Cerebellar nuclear complex (tissue), 1 donor: ENCODE measurements around the gene EFNA5.

Experiments used
- DNase-seq, 2 experiments: peaks; one replicate each; lab custom pipeline; 2025; lab: John Stamatoyannopoulos, UW

EFNA5 gene

GRCh38 chr5:107670932-107671741, at the start of gene EFNA5:
EFNA5 (minus strand) TSS chr5:107670937.
- DNase-seq, result no peak

- DNase-seq, result no peak
These were observed 48.4 kb upstream of the EFNA5 start for GRCh38 chr5:107719034-107719606.

DNA sequence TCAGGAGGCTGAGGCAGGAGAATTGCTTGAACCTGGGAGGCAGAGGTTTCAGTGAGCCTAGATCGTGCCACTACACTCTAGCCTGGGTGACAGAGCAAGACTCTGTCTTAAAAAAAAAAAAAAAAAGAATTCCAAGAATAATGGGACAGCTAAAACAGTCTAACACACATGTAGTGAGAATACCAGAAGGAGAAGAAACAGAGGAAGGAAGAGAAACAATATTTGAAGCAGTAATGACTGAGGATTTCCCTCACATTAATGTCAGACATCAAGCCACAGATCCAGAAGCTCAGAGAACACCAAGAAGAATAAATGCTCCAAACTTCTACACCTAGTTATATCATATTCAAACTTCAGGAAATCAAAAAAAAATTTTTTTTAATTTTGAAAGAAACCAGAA, 47.1 kb upstream of the EFNA5 start:
- no peak for DNase-seq

GRCh38 chr5:107713228-107713627, 42.5 kb upstream of the EFNA5 start:
- no peak for DNase-seq

- DNase-seq, result no peak
These were observed 41.7 kb upstream of the EFNA5 start for GRCh38 chr5:107712359-107712870.

DNA sequence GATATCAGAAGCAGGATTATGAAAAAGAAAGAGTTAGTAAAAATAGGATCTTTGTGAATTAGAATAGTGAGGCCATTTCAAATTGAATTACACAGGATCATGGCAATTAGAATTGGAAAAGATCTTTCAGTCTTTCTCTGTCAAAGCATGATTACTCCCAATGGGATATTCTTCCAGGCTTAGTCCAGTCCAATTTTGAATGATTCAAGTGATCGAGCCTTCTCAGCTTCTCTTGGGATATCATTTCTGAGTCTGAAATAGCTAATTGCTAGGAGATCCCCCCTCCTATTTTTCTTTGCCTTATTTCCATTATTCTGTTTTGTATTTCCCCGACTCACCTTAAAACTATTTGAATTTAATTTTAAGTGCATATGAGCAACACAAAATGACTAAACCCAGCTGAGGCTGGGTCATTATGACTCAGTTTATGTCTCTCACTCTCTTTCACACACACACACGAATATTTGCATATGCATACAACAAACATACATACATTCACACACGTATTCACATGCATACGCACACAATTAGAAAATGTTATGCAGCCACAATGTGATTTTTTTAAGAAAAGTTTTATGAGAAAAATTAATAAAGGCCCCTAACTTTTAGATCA, 34.8 kb upstream of the EFNA5 start:
- DNase-seq, result no peak

- no peak for DNase-seq
These were observed 34.1 kb upstream of the EFNA5 start for GRCh38 chr5:107704681-107705401.

DNA sequence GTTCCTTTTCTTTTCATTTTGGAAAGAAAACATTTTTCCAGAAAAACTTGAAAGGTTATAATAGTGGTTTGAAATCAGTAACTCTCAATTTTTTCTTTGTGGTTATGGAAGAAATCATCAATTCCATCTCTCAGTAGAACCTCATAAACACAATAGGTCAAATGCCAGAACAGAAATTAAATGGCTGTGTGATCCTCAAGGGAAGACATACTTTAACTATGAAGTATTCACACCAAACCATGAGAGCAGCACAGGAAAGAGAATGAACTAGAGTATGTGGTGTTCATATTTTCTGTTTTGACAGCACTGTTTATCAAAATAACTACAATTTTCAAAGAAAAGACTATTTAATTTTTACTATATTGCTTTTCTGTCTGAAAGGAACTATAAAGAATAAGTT, 29.7 kb upstream of the EFNA5 start:
- no peak for DNase-seq

DNA sequence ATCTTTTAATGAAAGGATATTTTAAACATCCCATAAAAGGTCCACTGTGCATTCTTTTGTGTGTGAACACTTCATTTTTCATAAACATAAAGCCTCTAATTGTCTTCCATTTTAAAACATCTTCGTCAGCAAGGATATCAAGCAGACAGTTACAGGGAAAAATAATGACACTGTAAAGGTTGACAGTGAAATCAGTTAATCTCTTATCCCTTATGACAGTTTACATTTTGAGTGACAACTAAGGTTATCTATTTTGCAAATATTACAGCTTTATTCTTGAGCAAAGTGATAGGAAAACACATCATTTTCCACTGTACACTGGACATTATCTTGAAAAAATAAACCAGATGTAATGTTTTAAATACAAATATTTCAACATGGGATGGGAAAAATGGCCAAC, 28.7 kb upstream of the EFNA5 start:
- no peak for DNase-seq

- no peak for DNase-seq
These were observed 27.5 kb upstream of the EFNA5 start for GRCh38 chr5:107698286-107698685.

GRCh38 chr5:107696498-107696897, 25.8 kb upstream of the EFNA5 start:
- no peak for DNase-seq

GRCh38 chr5:107696080-107696479, 25.3 kb upstream of the EFNA5 start:
- no peak for DNase-seq

DNA sequence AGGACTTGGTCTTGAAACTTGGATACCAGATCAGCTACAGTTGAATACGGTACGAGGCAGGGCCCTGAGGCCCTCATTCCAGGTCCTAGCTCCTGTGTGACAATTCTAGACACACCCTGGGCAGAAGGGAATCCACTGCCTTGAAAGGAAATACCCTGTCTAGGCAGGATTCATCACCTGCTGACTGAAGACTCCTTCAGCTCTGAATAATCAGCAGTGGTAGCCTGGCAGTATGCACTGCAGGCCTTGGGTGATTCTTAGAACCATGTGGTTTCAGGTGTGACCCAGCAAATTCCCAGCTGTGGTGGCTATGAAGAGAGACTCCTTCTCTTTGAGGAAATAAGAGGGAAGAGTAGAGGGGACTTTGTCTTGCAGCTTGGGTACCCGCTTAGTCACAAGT, 17.2 kb upstream of the EFNA5 start:
- DNase-seq, result no peak

DNA sequence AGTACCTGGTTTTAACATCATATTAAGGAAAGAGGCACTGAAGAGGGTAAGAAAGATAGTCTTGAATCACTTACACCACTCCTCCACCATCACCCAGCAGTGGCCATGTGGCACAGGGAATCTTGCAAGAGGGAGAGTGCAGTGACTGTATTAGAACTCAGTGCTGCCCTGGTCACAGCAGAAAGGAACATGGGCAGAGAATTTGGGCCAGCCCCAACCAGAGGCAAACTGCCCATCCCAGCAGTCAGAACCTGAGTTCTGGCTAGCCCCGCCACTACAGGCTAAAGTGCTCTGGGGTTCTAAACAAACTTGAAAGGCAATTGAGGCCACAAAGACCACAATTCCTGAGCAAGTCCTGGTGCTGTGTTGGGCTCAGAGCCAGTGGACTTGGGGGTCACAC, 16.7 kb upstream of the EFNA5 start:
- DNase-seq, result no peak

GRCh38 chr5:107682533-107682932, 11.8 kb upstream of the EFNA5 start:
- no peak for DNase-seq

GRCh38 chr5:107680799-107681198, 10.1 kb upstream of the EFNA5 start:
- no peak for DNase-seq

GRCh38 chr5:107680099-107680498, 9.4 kb upstream of the EFNA5 start:
- no peak for DNase-seq

DNA sequence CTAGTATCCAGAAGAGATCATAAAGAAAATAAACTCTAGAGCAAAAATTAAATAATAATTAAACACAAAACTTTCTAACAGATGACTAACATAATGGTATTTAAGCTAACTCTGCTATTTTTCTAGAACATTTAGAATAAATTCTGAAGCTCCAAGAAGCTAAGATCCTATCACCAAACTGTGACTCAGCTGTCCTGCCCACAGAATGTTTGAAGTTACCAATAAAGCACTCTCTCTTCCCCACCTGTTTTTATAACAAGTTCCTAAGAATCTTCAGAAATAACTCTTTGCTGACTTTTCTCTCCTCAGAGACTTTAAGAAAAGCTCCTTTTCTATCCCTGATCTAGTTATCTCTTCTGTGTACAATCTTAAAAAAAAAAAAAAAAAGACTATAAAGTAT, 6.0 kb upstream of the EFNA5 start:
- DNase-seq, result no peak

GRCh38 chr5:107675201-107675600, 4.5 kb upstream of the EFNA5 start:
- no peak for DNase-seq

DNA sequence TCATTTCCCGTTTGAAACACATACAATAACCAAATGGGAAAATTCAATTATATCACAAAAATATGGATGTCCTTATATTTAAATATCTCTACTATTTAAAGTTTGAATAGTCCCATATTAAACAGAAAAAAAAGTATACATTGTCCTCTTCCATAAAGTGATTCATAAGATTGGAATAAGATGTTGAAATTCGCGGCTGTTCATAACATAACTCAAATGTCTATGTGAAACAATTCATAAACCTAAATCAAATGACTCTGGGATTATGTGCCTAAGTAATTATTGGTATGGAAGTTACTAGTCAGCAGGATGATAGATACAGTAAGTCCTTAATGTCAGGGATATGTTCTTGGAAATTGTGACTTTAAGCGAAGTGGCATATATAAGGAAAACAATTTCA, 3.9 kb upstream of the EFNA5 start:
- DNase-seq, result no peak

DNA sequence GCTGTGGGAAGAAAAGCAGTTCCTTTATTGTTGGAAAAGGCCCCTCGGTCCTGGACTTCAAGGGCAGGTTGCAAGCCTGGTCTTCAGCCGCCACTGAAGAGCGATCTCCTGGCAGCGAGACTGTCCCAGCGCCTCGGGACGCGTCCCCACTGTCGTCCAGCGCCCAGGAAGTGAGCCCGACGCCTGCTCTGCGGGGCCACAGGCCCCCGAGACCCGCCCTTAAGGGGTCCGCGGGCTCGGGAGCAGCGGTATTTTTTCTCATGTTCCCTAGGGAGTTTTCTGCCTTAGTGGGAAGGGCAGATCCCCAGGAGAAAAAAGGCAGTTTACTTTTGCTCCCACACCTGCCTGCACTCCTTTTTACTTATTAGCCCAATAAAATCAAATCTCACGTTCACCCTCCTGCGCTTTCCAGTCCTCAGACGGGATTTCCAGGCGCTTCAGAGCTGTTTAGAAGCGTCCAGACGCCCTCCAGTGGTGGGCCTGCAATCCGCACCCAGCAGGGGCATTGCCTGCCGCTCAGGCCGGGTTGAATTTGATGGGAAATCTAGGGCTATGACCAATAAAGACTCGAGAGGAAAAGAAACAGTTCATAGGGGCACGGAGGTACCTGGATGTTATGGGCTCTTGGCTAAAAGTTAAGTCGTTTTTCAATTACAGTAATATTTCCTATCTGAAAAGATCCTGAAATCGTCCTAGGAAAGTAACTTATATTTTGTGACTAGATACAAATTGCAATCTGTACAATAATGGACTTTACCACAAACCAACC, 2.8 kb upstream of the EFNA5 start:
- peak in 1 of 2 experiments; percentile 45 for DNase-seq

DNA sequence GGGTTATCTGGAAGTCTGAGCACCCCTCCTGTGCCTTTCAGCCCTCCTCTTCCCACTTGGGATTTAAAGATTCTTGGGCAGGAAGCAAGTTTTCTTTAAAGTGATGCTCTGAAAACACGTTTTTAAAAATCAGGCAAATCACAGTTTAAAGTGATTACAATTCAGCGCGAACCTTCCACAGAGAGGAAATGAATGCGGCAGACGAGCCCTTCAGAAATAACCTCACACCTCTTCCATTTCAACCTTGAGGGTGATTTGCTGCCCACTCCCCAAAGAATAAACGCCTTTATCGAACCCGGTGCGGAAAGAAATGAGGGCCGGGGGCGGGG, 2.3 kb upstream of the EFNA5 start:
- no peak for DNase-seq
